Subcutaneous abdominal adipose tissue (tissue), 5 donors: ENCODE measurements around the gene S100PBP.

Experiments used
- H3K27ac ChIP-seq: one replicate; pipeline ENCODE4 v1.7.0; 2013; ENCODE audit warnings: low read depth, mild to moderate bottlenecking, inconsistent platforms, low read length, moderate library complexity
- H3K27me3 ChIP-seq, 5 donors: one replicate each; pipeline ENCODE4 v1.7.0; 2013; ENCODE audit warnings: low read length in 5 of 5, inconsistent platforms in 1 of 5; ENCODE audit not compliant: control insufficient read depth in 5 of 5, insufficient read depth in 4 of 5
- H3K36me3 ChIP-seq, 5 donors: one replicate each; pipeline ENCODE4 v1.7.0; 2013; ENCODE audit warnings: low read length in 5 of 5; ENCODE audit not compliant: control insufficient read depth in 5 of 5, insufficient read depth in 5 of 5
- H3K4me1 ChIP-seq, 5 donors: one replicate each; pipeline ENCODE4 v1.7.0; 2013; ENCODE audit warnings: low read length in 5 of 5, mild to moderate bottlenecking in 3 of 5, moderate library complexity in 1 of 5; ENCODE audit not compliant: control insufficient read depth in 5 of 5, insufficient read depth in 5 of 5
- H3K4me3 ChIP-seq, 5 donors: one replicate each; pipeline ENCODE4 v1.7.0; 2013; ENCODE audit warnings: low read length in 5 of 5, low read depth in 1 of 5
- H3K9ac ChIP-seq, 5 donors: one replicate each; pipeline ENCODE4 v1.7.0; 2013; ENCODE audit warnings: low read length in 5 of 5, mild to moderate bottlenecking in 4 of 5, moderate library complexity in 3 of 5
- H3K9me3 ChIP-seq, 5 donors: one replicate each; pipeline ENCODE4 v1.7.0; 2013; ENCODE audit warnings: low read length in 5 of 5; ENCODE audit not compliant: control insufficient read depth in 5 of 5
- donor health status: healthy.
- donor health status: healthy.
- donor health status: healthy.
- donor health status: healthy.
- donor health status: healthy.

Gene S100PBP

GRCh38 chr1:32806290-32806689 is 11.2 kb upstream of the S100PBP start:
- Histone ChIP-seq H3K9me3 (no peaks in the 10 kb centered on the region), H3K9ac (no peak overlapping the region), H3K27me3 (no peaks in the 10 kb centered on the region), H3K4me3 (no peak overlapping the region), H3K4me1 (no peaks in the 10 kb centered on the region), H3K36me3 (peaks cover 12 to 68% (median 42%) of the 10 kb centered on the region in 5 donors), H3K27ac (no peak overlapping the region)

GRCh38 chr1:32806910-32807523 is 10.4 kb upstream of the S100PBP start:
- Histone ChIP-seq H3K4me3 (no peak overlapping the region), H3K27me3 (no peaks in the 10 kb centered on the region), H3K9ac (no peak overlapping the region), H3K4me1 (no peaks in the 10 kb centered on the region), H3K9me3 (no peaks in the 10 kb centered on the region), H3K36me3 (peaks cover 12 to 64% (median 39%) of the 10 kb centered on the region in 5 donors), H3K27ac (no peak overlapping the region)

GRCh38 chr1:32808580-32808979 is 8.9 kb upstream of the S100PBP start:
- Histone ChIP-seq H3K9me3 (no peaks in the 10 kb centered on the region), H3K4me3 (no peak overlapping the region), H3K27me3 (no peaks in the 10 kb centered on the region), H3K4me1 (no peaks in the 10 kb centered on the region), H3K27ac (no peak overlapping the region), H3K9ac (no peak overlapping the region), H3K36me3 (peaks cover 9 to 50% (median 33%) of the 10 kb centered on the region in 5 donors)

GRCh38 chr1:32810358-32810757 is 7.1 kb upstream of the S100PBP start:
- H3K9ac ChIP-seq: no peak overlapping the region
- peaks cover 9 to 47% (median 33%) of the 10 kb centered on the region in 5 donors for H3K36me3 ChIP-seq
- peaks cover 0 to 11% (median 9%) of the 10 kb centered on the region in 5 donors for H3K4me1 ChIP-seq
- H3K27ac ChIP-seq: no peak overlapping the region
- H3K4me3 ChIP-seq: no peak overlapping the region
- no peaks in the 10 kb centered on the region for H3K27me3 ChIP-seq
- H3K9me3 ChIP-seq: no peaks in the 10 kb centered on the region

GRCh38 chr1:32811265-32811664 is 6.2 kb upstream of the S100PBP start:
- H3K27me3 ChIP-seq: no peaks in the 10 kb centered on the region
- H3K4me3 ChIP-seq: no peak overlapping the region
- peaks cover 5 to 41% (median 28%) of the 10 kb centered on the region in 5 donors for H3K36me3 ChIP-seq
- peaks cover 0 to 20% (median 18%) of the 10 kb centered on the region in 5 donors for H3K4me1 ChIP-seq
- H3K9me3 ChIP-seq: no peaks in the 10 kb centered on the region
- no peak overlapping the region for H3K9ac ChIP-seq
- no peak overlapping the region for H3K27ac ChIP-seq

- no peak overlapping the region for H3K9ac ChIP-seq
- peaks cover 5 to 34% (median 25%) of the 10 kb centered on the region in 5 donors for H3K36me3 ChIP-seq
- H3K9me3 ChIP-seq: no peaks in the 10 kb centered on the region
- H3K4me1 ChIP-seq: peaks cover 0 to 24% (median 23%) of the 10 kb centered on the region in 5 donors
- H3K4me3 ChIP-seq: no peak overlapping the region
- H3K27ac ChIP-seq: no peak overlapping the region
- no peaks in the 10 kb centered on the region for H3K27me3 ChIP-seq
These were observed 5.5 kb upstream of the S100PBP start for GRCh38 chr1:32811917-32812316.

- Histone ChIP-seq H3K9me3 (no peaks in the 10 kb centered on the region), H3K9ac (no peak overlapping the region), H3K27me3 (no peaks in the 10 kb centered on the region), H3K27ac (no peak overlapping the region), H3K36me3 (peaks cover 0 to 20% (median 17%) of the 10 kb centered on the region in 5 donors), H3K4me3 (no peak overlapping the region), H3K4me1 (peaks cover 7 to 34% (median 33%) of the 10 kb centered on the region in 5 donors)
These were observed 3.3 kb upstream of the S100PBP start for GRCh38 chr1:32813941-32814739.

GRCh38 chr1:32816676-32817158 is 736 bp upstream of the S100PBP start:
- Histone ChIP-seq H3K27ac (peak overlapping the region; percentile 92), H3K4me1 (peaks cover 7 to 35% (median 33%) of the 10 kb centered on the region in 5 donors), H3K27me3 (no peaks in the 10 kb centered on the region), H3K9ac (peak overlapping the region; percentile 60 to 98 (median 90)), H3K9me3 (no peaks in the 10 kb centered on the region), H3K4me3 (peak overlapping the region; percentile 83 to 97 (median 92)), H3K36me3 (no peaks in the 10 kb centered on the region)

- peaks cover 7 to 35% (median 33%) of the 10 kb centered on the region in 5 donors for H3K4me1 ChIP-seq
- H3K4me3 ChIP-seq: peak overlapping the region; percentile 70 to 97 (median 92)
- peak overlapping the region; percentile 92 for H3K27ac ChIP-seq
These were observed 648 bp downstream of the S100PBP start for GRCh38 chr1:32817815-32818786.

More at GRCh38 chr1:32817815-32818786, 648 bp downstream of the S100PBP start:
- no peaks in the 10 kb centered on the region for H3K36me3 ChIP-seq
- H3K9ac ChIP-seq: peak overlapping the region; percentile 71 to 99 (median 93)
- no peaks in the 10 kb centered on the region for H3K9me3 ChIP-seq
- H3K27me3 ChIP-seq: no peaks in the 10 kb centered on the region
